Liver (tissue), 9 donors: ENCODE data around the gene NHP2. TPM values are rescaled to one million over a fixed set of nuclear protein-coding genes. Genes with fewer than 3 reads are reported as not detected.

ENCODE experiments used
- DNase-seq: peaks from one replicate; pipeline ENCODE4 v3.0.0-alpha.2; 2017; ENCODE audit warnings: low spot score
- H3K27ac ChIP-seq, 2 donors: one replicate each; pipeline ENCODE4 v1.7.0; 2013; ENCODE audit warnings: inconsistent platforms in 2 of 2, low read length in 2 of 2, control low read depth in 1 of 2, low read depth in 1 of 2, mild to moderate bottlenecking in 1 of 2
- H3K27me3 ChIP-seq, 4 donors: one replicate each; pipeline versions ENCODE4 v1.6.1 to v1.7.0; 2013; ENCODE audit warnings: low read length in 3 of 4, inconsistent platforms in 1 of 4, mild to moderate bottlenecking in 1 of 4, moderate library complexity in 1 of 4; ENCODE audit not compliant: control insufficient read depth in 4 of 4, insufficient read depth in 4 of 4
- H3K36me3 ChIP-seq, 4 donors: one replicate each; pipeline versions ENCODE4 v1.6.1 to v1.7.0; 2013; ENCODE audit warnings: low read length in 3 of 4, mild to moderate bottlenecking in 3 of 4, low read depth in 1 of 4, moderate library complexity in 1 of 4; ENCODE audit not compliant: control insufficient read depth in 4 of 4, insufficient read depth in 3 of 4
- H3K4me1 ChIP-seq, 4 donors: one replicate each; pipeline versions ENCODE4 v1.6.1 to v1.7.0; 2013; ENCODE audit warnings: low read length in 3 of 4, mild to moderate bottlenecking in 3 of 4, moderate library complexity in 1 of 4; ENCODE audit not compliant: control insufficient read depth in 4 of 4, insufficient read depth in 4 of 4
- H3K4me3 ChIP-seq, 3 donors: one replicate each; pipeline versions ENCODE4 v1.6.1 to v1.7.0; 2013; ENCODE audit warnings: low read length in 3 of 3, control low read depth in 1 of 3, low read depth in 1 of 3, mild to moderate bottlenecking in 1 of 3
- H3K9ac ChIP-seq, 2 donors: one replicate each; pipeline ENCODE4 v1.7.0; 2013; ENCODE audit warnings: low read length in 2 of 2, mild to moderate bottlenecking in 2 of 2, moderate library complexity in 2 of 2, control low read depth in 1 of 2, low read depth in 1 of 2
- H3K9me3 ChIP-seq, 4 donors: one replicate each; pipeline versions ENCODE4 v1.6.1 to v1.7.0; 2013; ENCODE audit warnings: low read length in 3 of 4; ENCODE audit not compliant: control insufficient read depth in 4 of 4
- ATF3 ChIP-seq: IDR thresholded peaks from 2 replicates; pipeline ENCODE4 v1.6.1; 2016; ENCODE audit warnings: antibody characterized with exemption
- CTCF ChIP-seq: fragments of 150-350 bp; IDR thresholded peaks from 2 replicates; pipeline ENCODE4 v1.5.1; 2017; ENCODE audit warnings: improper control_type of control experiment, low read depth, low read length; ENCODE audit not compliant: missing input control
- EGR1 ChIP-seq, 2 donors: IDR thresholded peaks; 2 replicates each; pipeline ENCODE4 v1.6.1; 2016 to 2018; ENCODE audit warnings: antibody characterized with exemption in 2 of 2, low read depth in 2 of 2
- FOXA1 ChIP-seq: IDR thresholded peaks from 2 replicates; pipeline ENCODE4 v1.6.1; 2016; ENCODE audit warnings: antibody characterized with exemption
- FOXA2 ChIP-seq: IDR thresholded peaks from 2 replicates; pipeline ENCODE4 v1.6.1; 2016; ENCODE audit warnings: antibody characterized with exemption
- GABPA ChIP-seq, 2 donors: IDR thresholded peaks in 1 of 2; conservative IDR thresholded peaks in 1 of 2; 2 replicates each; pipeline ENCODE4 v1.6.1; 2016; ENCODE audit warnings: antibody characterized with exemption in 2 of 2, mild to moderate bottlenecking in 1 of 2, moderate library complexity in 1 of 2
- HNF4A ChIP-seq, 2 donors: conservative IDR thresholded peaks; 2 replicates each; pipeline ENCODE4 v1.6.1; 2016; ENCODE audit warnings: antibody characterized with exemption in 2 of 2, mild to moderate bottlenecking in 2 of 2
- HNF4G ChIP-seq: IDR thresholded peaks from 2 replicates; pipeline ENCODE4 v1.6.1; 2016; ENCODE audit warnings: antibody characterized with exemption
- JUND ChIP-seq, 2 donors: IDR thresholded peaks; 2 replicates each; pipeline ENCODE4 v1.6.1; 2016; ENCODE audit warnings: antibody characterized with exemption in 2 of 2
- NR2F2 ChIP-seq: IDR thresholded peaks from 2 replicates; pipeline ENCODE4 v1.6.1; 2016; ENCODE audit warnings: antibody characterized with exemption
- RAD21 ChIP-seq, 2 donors: IDR thresholded peaks; 2 replicates each; pipeline ENCODE4 v1.6.1; 2016; ENCODE audit warnings: antibody characterized with exemption in 2 of 2, mild to moderate bottlenecking in 2 of 2
- RXRA ChIP-seq, 2 donors: IDR thresholded peaks; 2 replicates each; pipeline ENCODE4 v1.6.1; 2017 to 2018; ENCODE audit warnings: antibody characterized with exemption in 2 of 2, mild to moderate bottlenecking in 1 of 2
- SP1 ChIP-seq: IDR thresholded peaks from 2 replicates; pipeline ENCODE4 v1.6.1; 2018; ENCODE audit warnings: antibody characterized with exemption, mild to moderate bottlenecking
- TAF1 ChIP-seq: conservative IDR thresholded peaks from 2 replicates; pipeline ENCODE4 v1.6.1; 2016; ENCODE audit warnings: antibody characterized with exemption, mild to moderate bottlenecking
- YY1 ChIP-seq: IDR thresholded peaks from 2 replicates; pipeline ENCODE4 v1.6.1; 2016; ENCODE audit warnings: antibody characterized with exemption, mild to moderate bottlenecking
- WGBS: extraction: QIAGEN DNeasy Blood & Tissue Kit; methylation state at CpG from one replicate; pipeline ENCODE4 v1.1.7; 2013; 5-methylcytosine and 5-hydroxymethylcytosine counted together
- polyA plus RNA-seq, 2 donors: library from polyadenylated mRNA; stranded (reverse) in 1 of 2; unstranded in 1 of 2; fragments of 200-250 nt in 1 of 2; fragments of >200 nt in 1 of 2; fragmentation: Nextera tagmentation in 1 of 2; extraction: Ambion mirVana in 1 of 2; gene quantifications; one replicate each; pipeline versions ENCODE4 v1.2.1 to v1.2.3, GENCODE V29; 2013 to 2015
- total RNA-seq, 2 donors: library from RNA; depleted of rRNA; stranded (reverse); fragments of >200 nt; gene quantifications; one replicate each; pipeline ENCODE4 v1.2.3, GENCODE V29; 2014
- TF ChIP-seq, protein P1 (sequence below): IDR thresholded peaks from 2 replicates; pipeline ENCODE4 v1.6.1; 2016; ENCODE audit warnings: antibody characterized with exemption
- TF ChIP-seq, protein P2 (sequence below): IDR thresholded peaks from 2 replicates; pipeline ENCODE4 v1.6.1; 2016; ENCODE audit warnings: antibody characterized with exemption, mild to moderate bottlenecking
- TF ChIP-seq, protein P3 (sequence below): IDR thresholded peaks from 2 replicates; pipeline ENCODE4 v1.6.1; 2016; ENCODE audit warnings: antibody characterized with exemption
- donor health status: healthy.
- donor health status: healthy.
- donor health status: healthy.
- donor health status: healthy.
- donor health status: healthy.

The NHP2 gene
- total and polyA plus RNA-seq, 4 donors, result 44.1 to 124 (median 62.6) TPM

- Histone ChIP-seq H3K27me3 (peaks cover 0 to 10% (median under 1%) of the 10 kb centered on the region in 4 donors), H3K27ac (no peak within 1 kb of the TSS), H3K36me3 (no peaks in the 10 kb centered on the region), H3K4me3 (peak within 1 kb of the TSS in 1 of 3 donors; percentile 37), H3K9ac (no peak within 1 kb of the TSS), H3K4me1 (peaks cover 5 to 14% (median 9%) of the 10 kb centered on the region in 4 donors), H3K9me3 (no peaks in the 10 kb centered on the region)
- no peak for TF ChIP-seq EGR1 (IDR thresholded peaks at IDR 0.05; ENCODE audit: low read depth in 2 of 2)
- TF ChIP-seq ATF3, result no peak
- no peak for TF ChIP-seq TAF1
- no peak for TF ChIP-seq NR2F2
- TF ChIP-seq, protein P1, sequence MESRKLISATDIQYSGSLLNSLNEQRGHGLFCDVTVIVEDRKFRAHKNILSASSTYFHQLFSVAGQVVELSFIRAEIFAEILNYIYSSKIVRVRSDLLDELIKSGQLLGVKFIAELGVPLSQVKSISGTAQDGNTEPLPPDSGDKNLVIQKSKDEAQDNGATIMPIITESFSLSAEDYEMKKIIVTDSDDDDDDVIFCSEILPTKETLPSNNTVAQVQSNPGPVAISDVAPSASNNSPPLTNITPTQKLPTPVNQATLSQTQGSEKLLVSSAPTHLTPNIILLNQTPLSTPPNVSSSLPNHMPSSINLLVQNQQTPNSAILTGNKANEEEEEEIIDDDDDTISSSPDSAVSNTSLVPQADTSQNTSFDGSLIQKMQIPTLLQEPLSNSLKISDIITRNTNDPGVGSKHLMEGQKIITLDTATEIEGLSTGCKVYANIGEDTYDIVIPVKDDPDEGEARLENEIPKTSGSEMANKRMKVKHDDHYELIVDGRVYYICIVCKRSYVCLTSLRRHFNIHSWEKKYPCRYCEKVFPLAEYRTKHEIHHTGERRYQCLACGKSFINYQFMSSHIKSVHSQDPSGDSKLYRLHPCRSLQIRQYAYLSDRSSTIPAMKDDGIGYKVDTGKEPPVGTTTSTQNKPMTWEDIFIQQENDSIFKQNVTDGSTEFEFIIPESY, result no peak
- TF ChIP-seq RAD21 (IDR thresholded peaks at IDR 0.05), result no peak
- TF ChIP-seq, protein P2, sequence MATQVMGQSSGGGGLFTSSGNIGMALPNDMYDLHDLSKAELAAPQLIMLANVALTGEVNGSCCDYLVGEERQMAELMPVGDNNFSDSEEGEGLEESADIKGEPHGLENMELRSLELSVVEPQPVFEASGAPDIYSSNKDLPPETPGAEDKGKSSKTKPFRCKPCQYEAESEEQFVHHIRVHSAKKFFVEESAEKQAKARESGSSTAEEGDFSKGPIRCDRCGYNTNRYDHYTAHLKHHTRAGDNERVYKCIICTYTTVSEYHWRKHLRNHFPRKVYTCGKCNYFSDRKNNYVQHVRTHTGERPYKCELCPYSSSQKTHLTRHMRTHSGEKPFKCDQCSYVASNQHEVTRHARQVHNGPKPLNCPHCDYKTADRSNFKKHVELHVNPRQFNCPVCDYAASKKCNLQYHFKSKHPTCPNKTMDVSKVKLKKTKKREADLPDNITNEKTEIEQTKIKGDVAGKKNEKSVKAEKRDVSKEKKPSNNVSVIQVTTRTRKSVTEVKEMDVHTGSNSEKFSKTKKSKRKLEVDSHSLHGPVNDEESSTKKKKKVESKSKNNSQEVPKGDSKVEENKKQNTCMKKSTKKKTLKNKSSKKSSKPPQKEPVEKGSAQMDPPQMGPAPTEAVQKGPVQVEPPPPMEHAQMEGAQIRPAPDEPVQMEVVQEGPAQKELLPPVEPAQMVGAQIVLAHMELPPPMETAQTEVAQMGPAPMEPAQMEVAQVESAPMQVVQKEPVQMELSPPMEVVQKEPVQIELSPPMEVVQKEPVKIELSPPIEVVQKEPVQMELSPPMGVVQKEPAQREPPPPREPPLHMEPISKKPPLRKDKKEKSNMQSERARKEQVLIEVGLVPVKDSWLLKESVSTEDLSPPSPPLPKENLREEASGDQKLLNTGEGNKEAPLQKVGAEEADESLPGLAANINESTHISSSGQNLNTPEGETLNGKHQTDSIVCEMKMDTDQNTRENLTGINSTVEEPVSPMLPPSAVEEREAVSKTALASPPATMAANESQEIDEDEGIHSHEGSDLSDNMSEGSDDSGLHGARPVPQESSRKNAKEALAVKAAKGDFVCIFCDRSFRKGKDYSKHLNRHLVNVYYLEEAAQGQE, result no peak
- TF ChIP-seq HNF4G, result no peak
- TF ChIP-seq JUND (IDR thresholded peaks at IDR 0.05), result no peak
- TF ChIP-seq FOXA1, result no peak
- no peak for TF ChIP-seq RXRA (IDR thresholded peaks at IDR 0.05)
- TF ChIP-seq SP1, result no peak
- TF ChIP-seq, protein P3, sequence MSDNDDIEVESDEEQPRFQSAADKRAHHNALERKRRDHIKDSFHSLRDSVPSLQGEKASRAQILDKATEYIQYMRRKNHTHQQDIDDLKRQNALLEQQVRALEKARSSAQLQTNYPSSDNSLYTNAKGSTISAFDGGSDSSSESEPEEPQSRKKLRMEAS, result no peak
- no peak for TF ChIP-seq CTCF
- TF ChIP-seq YY1, result no peak
- TF ChIP-seq FOXA2, result no peak
- no peak for TF ChIP-seq GABPA (IDR thresholded peaks at IDR 0.05 in 1 of 2, conservative IDR thresholded peaks at IDR 0.05 in 1 of 2)
- no peak for TF ChIP-seq HNF4A (conservative IDR thresholded peaks at IDR 0.05)
- 2% methylated on average over 96 of the region's 96 CpGs for WGBS
- DNase-seq, result no peak
Observed at GRCh38 chr5:178113141-178113787, 40.4 kb downstream of the NHP2 start, which contains the start of gene N4BP3. N4BP3 (plus strand) TSS chr5:178113532; CDS start chr5:178119584, 6,052 bp downstream.
